Measurements from ENCODE around the gene TCF7L1.

Gene TCF7L1

DNA sequence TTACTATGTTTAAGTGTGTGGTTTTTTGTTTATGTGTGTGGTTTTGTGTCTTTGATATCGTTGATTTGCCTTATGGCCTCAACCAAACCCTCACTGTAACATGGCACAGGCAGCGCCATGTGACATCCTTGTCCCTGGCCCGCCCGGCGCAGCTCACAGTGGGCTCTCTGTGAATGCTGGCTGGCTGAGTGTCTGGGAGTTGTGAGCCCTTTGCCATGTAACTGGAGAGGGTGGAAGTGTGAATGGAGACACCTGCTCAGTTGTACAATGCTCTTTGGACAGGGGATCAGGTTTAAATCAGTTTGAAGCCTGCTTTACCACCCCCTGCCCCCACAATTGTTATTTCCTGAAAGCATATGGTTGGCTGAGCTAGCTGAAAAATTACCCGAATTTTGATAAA is 41.8 kb downstream of the TCF7L1 start:
- DNase-seq (ENCODE audit: low read depth), result no peak
- TF ChIP-seq, protein P1, sequence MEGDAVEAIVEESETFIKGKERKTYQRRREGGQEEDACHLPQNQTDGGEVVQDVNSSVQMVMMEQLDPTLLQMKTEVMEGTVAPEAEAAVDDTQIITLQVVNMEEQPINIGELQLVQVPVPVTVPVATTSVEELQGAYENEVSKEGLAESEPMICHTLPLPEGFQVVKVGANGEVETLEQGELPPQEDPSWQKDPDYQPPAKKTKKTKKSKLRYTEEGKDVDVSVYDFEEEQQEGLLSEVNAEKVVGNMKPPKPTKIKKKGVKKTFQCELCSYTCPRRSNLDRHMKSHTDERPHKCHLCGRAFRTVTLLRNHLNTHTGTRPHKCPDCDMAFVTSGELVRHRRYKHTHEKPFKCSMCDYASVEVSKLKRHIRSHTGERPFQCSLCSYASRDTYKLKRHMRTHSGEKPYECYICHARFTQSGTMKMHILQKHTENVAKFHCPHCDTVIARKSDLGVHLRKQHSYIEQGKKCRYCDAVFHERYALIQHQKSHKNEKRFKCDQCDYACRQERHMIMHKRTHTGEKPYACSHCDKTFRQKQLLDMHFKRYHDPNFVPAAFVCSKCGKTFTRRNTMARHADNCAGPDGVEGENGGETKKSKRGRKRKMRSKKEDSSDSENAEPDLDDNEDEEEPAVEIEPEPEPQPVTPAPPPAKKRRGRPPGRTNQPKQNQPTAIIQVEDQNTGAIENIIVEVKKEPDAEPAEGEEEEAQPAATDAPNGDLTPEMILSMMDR (IDR thresholded peaks at IDR 0.05; ENCODE audit: low read depth, low read length), result no peak
- no peak for TF ChIP-seq POLR2A (IDR thresholded peaks at IDR 0.05; ENCODE audit: extremely low read depth, insufficient read length)
- TF ChIP-seq, protein P2, sequence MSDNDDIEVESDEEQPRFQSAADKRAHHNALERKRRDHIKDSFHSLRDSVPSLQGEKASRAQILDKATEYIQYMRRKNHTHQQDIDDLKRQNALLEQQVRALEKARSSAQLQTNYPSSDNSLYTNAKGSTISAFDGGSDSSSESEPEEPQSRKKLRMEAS (IDR thresholded peaks at IDR 0.05; ENCODE audit: low read depth, low read length), result no peak
- no peak for TF ChIP-seq MYC (IDR thresholded peaks at IDR 0.05; ENCODE audit: low read depth, low read length)

DNA sequence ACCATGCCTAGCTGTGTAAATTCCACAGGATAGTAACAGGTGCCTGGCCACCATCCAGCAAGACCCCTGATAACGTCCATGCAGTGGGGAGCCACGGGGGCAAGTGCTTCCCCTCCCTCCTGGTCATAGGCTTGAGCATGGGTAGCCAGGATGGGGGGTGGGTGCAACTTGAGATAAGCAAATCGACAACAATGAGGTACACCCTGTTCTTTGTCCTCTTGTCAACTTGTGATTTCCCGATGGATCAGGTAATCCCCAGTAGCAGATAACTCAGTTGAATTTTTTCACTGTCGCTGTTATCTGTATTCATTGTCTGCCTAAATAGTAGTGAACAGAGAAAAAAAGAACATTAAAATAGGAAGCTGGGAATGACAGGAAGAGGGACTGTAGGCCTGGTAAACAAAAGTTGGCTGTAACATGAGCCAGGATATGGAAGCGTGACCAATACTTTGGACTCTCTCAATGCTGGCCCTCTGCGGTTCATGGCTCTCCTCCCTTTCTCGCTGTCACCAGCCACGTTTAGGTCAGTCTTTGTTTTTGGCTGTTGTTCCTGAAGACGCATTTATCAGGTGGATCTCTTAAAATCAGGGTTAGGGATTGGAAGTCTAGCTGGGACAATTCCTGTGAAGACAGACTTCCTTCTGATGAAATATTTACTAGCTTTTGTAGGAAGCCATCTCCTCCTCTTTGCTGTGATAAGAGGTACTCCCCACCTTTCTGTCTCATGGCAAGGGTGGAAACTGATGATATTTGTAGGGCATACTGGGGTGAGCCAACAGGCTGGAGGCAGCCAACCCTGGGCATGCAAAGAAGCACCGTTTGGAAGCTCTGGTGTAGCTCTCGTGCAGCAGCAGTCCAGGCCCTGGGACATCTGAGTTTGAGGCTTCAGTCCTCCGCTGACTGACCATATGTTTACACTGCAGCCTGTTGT is 42.4 kb downstream of the TCF7L1 start:
- DNase-seq (ENCODE audit: low read depth), result no peak
- TF ChIP-seq MYC (IDR thresholded peaks at IDR 0.05; ENCODE audit: low read depth, low read length), result no peak
- H3K4me3 ChIP-seq (ENCODE audit: low read depth, low read length), result no peak overlapping the region

More for the DNA sequence above, 41.8 kb downstream of the TCF7L1 start:
- H3K4me3 ChIP-seq (ENCODE audit: low read depth, low read length), result no peak overlapping the region

DNA sequence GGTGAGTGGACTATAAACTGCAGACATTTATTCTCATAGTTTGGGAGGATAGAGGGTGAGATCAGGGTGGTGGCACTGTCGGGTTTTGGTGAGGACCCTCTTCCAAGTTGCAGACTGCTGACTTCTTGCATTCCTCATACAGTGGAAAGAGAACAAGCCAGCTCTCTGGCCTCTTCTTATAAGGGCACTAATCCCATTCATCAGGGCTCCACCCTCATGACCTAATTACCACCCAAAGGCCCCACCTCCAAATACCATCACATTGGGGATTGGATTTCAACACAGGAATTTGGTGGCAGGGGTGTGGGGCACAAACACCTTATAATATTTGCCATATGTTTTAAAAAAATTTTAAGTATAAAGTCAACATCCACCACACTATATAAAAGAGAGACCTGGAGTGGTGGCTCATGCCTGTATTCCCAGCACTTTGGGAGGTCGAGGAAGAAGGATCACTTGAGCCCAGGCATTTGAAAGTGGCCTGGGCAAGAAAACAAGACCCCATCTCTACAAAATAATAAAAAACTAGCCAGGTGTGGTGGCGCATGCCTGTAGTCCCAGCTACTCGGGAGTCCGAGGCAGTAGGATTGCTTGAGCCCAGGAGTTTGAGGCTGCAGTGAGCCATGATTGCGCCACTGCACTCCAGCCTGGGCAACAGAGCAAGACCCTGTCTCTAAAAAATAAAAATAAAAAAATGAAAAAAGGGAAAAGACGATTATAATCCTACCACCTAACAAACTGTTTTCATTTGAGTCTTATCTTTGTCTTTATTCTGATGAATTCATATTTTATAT is 44.0 kb downstream of the TCF7L1 start:
- DNase-seq (ENCODE audit: low read depth), result no peak
- TF ChIP-seq, protein P1 (IDR thresholded peaks at IDR 0.05; ENCODE audit: low read depth, low read length), result no peak
- TF ChIP-seq MYC (IDR thresholded peaks at IDR 0.05; ENCODE audit: low read depth, low read length) (no peak), POLR2A (IDR thresholded peaks at IDR 0.05; ENCODE audit: extremely low read depth, insufficient read length) (no peak)
- TF ChIP-seq, protein P2 (IDR thresholded peaks at IDR 0.05; ENCODE audit: low read depth, low read length), result no peak
- H3K4me3 ChIP-seq (ENCODE audit: low read depth, low read length), result no peak overlapping the region

DNA sequence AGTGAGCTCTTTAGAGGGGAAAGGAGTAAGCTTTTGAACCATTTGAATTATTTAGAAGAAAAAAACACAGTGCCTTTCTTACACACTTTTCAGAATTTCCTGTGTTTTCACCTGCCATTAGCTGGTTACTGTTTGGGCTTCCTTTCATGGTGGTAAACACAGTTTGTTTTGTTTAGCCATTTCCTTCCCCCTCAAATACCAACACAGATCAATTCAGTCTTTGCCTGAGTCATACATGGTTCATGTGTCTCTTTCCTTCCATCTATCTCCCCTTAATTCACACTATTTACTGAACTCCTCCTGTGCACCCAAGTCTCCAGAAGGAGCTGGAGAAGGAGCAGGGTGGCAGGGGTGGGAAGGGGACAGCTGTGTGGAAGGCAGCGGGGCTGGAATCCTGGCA is 45.0 kb downstream of the TCF7L1 start:
- TF ChIP-seq MYC (IDR thresholded peaks at IDR 0.05; ENCODE audit: low read depth, low read length), result no peak
- TF ChIP-seq, protein P1 (IDR thresholded peaks at IDR 0.05; ENCODE audit: low read depth, low read length), result no peak
- TF ChIP-seq POLR2A (IDR thresholded peaks at IDR 0.05; ENCODE audit: extremely low read depth, insufficient read length), result no peak
- TF ChIP-seq, protein P2 (IDR thresholded peaks at IDR 0.05; ENCODE audit: low read depth, low read length), result no peak
- H3K4me3 ChIP-seq (ENCODE audit: low read depth, low read length), result no peak overlapping the region
- no peak for DNase-seq (ENCODE audit: low read depth)

DNA sequence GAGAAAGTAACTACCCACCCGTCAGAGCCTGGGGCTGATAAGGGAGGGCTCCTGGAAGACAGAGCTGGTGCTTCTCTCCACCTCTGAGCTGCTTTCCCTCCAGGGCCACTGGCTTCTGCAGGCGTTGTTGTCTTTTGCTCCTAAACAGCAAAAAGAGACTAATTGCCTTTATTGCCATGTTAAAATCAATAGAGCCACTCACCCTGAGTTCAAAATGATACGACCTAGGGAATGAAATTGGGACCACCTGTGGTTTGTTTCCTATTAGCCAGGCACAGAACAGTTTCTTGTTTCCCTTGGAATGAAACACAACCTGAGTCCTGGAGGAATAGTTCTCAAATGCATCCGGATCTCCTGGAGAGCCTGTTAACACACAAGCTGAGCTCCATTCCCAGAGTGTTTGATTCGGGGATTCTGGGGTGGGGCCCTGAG is 45.8 kb downstream of the TCF7L1 start:
- no peak for TF ChIP-seq MYC (IDR thresholded peaks at IDR 0.05; ENCODE audit: low read depth, low read length)
- TF ChIP-seq POLR2A (IDR thresholded peaks at IDR 0.05; ENCODE audit: extremely low read depth, insufficient read length), result no peak
- TF ChIP-seq, protein P2 (IDR thresholded peaks at IDR 0.05; ENCODE audit: low read depth, low read length), result no peak
- DNase-seq (ENCODE audit: low read depth), result no peak
- no peak overlapping the region for H3K4me3 ChIP-seq (ENCODE audit: low read depth, low read length)

DNA sequence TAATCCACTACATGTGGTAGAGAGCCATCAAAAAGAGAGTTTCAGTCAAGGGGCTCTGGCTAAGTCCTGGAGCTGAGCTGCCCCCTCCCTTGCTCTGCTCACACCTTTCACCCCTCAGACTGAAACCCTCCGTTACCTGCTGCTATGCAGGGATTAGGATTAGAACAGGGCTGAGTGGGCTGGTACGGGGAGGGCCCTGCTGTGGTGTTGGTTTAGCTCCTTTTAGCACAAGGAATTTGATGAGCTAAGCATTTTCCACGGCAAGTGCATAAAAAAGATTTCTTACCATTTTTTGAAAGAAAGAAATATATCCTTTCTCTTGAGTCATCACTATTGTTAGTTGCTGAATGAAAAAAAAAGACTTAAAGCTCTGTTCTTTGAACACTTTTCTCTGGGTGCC is 46.3 kb downstream of the TCF7L1 start:
- no peak overlapping the region for H3K4me3 ChIP-seq (ENCODE audit: low read depth, low read length)
- TF ChIP-seq POLR2A (IDR thresholded peaks at IDR 0.05; ENCODE audit: extremely low read depth, insufficient read length), result no peak
- TF ChIP-seq, protein P1 (IDR thresholded peaks at IDR 0.05; ENCODE audit: low read depth, low read length), result no peak
- TF ChIP-seq, protein P2 (IDR thresholded peaks at IDR 0.05; ENCODE audit: low read depth, low read length), result no peak
- TF ChIP-seq MYC (IDR thresholded peaks at IDR 0.05; ENCODE audit: low read depth, low read length), result no peak
- DNase-seq (ENCODE audit: low read depth), result no peak

Measured in NB4 (cell line).